B cell (primary cell): Measurements from ENCODE around the gene RBMS3. TPM values are rescaled to one million over a fixed set of nuclear protein-coding genes. Genes with fewer than 3 reads are reported as not detected.

ENCODE experiments used
- ATAC-seq: fragments of 200-7000 bp; cut with Tn5 transposase; one replicate; pipeline ENCODE4 v1.10.0; 2021; ENCODE audit warnings: low read depth, mild to moderate bottlenecking, moderate number of reproducible peaks, moderate library complexity
- CTCF ChIA-PET: fragments of 350-600 bp; sonication (Branson Sonifier 250); formaldehyde crosslinking; loops from one replicate; lab custom pipeline; 2021; ENCODE audit warnings: antibody characterized with exemption, inconsistent platforms; lab: Charles Lee
- POLR2A ChIA-PET: fragments of 350-600 bp; sonication (Branson Sonifier 250); formaldehyde crosslinking; loops from one replicate; lab custom pipeline; 2021; ENCODE audit warnings: antibody characterized with exemption; lab: Charles Lee
- DNase-seq: peaks from one replicate; pipeline ENCODE4 v3.0.0; 2013
- H2AFZ ChIP-seq: 2 replicates; pipeline ENCODE4 v1.6.1; 2012; ENCODE audit warnings: mild to moderate bottlenecking, low read depth, low read length; ENCODE audit not compliant: insufficient read depth, poor library complexity, severe bottlenecking
- H3K27ac ChIP-seq, 2 donors: 1 replicate in 1 of 2; 2 replicates in 1 of 2; pipeline ENCODE4 v1.5.1; 2012 to 2013; ENCODE audit warnings: low read length in 2 of 2, mild to moderate bottlenecking in 2 of 2, moderate library complexity in 1 of 2
- H3K27me3 ChIP-seq, 4 experiments: fragments of 200-600 bp in 1 of 4; sonication (generic) in 1 of 4; replicated peaks in 1 of 4; 1 replicate in 2 of 4; 2 replicates in 2 of 4; pipeline versions ENCODE4 v1.6.1 to v1.7.0; 2013 to 2016; ENCODE audit warnings: low read length in 3 of 4, mild to moderate bottlenecking in 2 of 4, mixed read lengths in 1 of 4, moderate library complexity in 1 of 4; ENCODE audit not compliant: insufficient read depth in 4 of 4, control insufficient read depth in 3 of 4; ENCODE audit errors: control extremely low read depth in 1 of 4
- H3K36me3 ChIP-seq, 2 experiments: replicated peaks in 1 of 2; 1 replicate in 1 of 2; 2 replicates in 1 of 2; pipeline versions ENCODE4 v1.6.1 to v1.7.1; 2013; ENCODE audit warnings: low read length in 1 of 2; ENCODE audit not compliant: insufficient read depth in 2 of 2, control insufficient read depth in 1 of 2; ENCODE audit errors: control extremely low read depth in 1 of 2, extremely low read depth in 1 of 2
- H3K4me1 ChIP-seq, 2 donors: fragments of 200-600 bp in 1 of 2; sonication (generic) in 1 of 2; 1 replicate in 1 of 2; 2 replicates in 1 of 2; pipeline versions ENCODE4 v1.5.1 to v1.6.1; 2013 to 2017; ENCODE audit warnings: low read length in 2 of 2; ENCODE audit not compliant: control insufficient read depth in 2 of 2, insufficient read depth in 2 of 2
- H3K4me2 ChIP-seq: replicated peaks from 2 replicates; pipeline ENCODE3; 2012; ENCODE audit warnings: mild to moderate bottlenecking, low read depth, low read length; ENCODE audit not compliant: poor library complexity, severe bottlenecking
- H3K4me3 ChIP-seq, 5 experiments: fragments of 200-600 bp in 1 of 5; sonication (generic) in 1 of 5; 1 replicate in 3 of 5; 2 replicates in 2 of 5; pipeline versions ENCODE4 v1.5.1 to v1.7.0; 2011 to 2016; ENCODE audit warnings: low read length in 4 of 5, mild to moderate bottlenecking in 4 of 5, low read depth in 2 of 5, control low read depth in 1 of 5, moderate library complexity in 1 of 5; ENCODE audit not compliant: insufficient read depth in 1 of 5; ENCODE audit errors: control extremely low read depth in 1 of 5, extremely low read depth in 1 of 5
- H3K79me2 ChIP-seq: fragments of 200-600 bp; sonication (generic); one replicate; pipeline ENCODE4 v1.6.0; 2016; ENCODE audit warnings: low read length; ENCODE audit not compliant: control insufficient read depth, insufficient read depth
- H3K9ac ChIP-seq: fragments of 200-600 bp; sonication (generic); 2 replicates; pipeline ENCODE4 v1.6.1; 2017; ENCODE audit warnings: mild to moderate bottlenecking, low read length, moderate library complexity
- H3K9me3 ChIP-seq, 3 donors: one replicate each; pipeline versions ENCODE4 v1.6.1 to v1.7.1; 2013; ENCODE audit warnings: low read length in 2 of 3; ENCODE audit not compliant: control insufficient read depth in 2 of 3, insufficient read depth in 1 of 3; ENCODE audit errors: control extremely low read depth in 1 of 3
- H4K20me1 ChIP-seq: 2 replicates; pipeline ENCODE4 v1.6.0; 2012; ENCODE audit warnings: mild to moderate bottlenecking, low read length; ENCODE audit not compliant: insufficient read depth, control insufficient read depth, poor library complexity, severe bottlenecking
- H3K27ac Mint-ChIP-seq: one replicate; pipeline ENCODE4 v1.8.0; 2021; ENCODE audit warnings: mixed read lengths
- H3K27me3 Mint-ChIP-seq: one replicate; pipeline ENCODE4 v1.8.0; 2021; ENCODE audit warnings: mixed read lengths
- H3K4me1 Mint-ChIP-seq: one replicate; pipeline ENCODE4 v1.8.0; 2021; ENCODE audit warnings: mixed read lengths
- H3K4me3 Mint-ChIP-seq: one replicate; pipeline ENCODE4 v1.8.0; 2021; ENCODE audit warnings: mixed read lengths
- H3K9me3 Mint-ChIP-seq: one replicate; pipeline ENCODE4 v1.8.0; 2022; ENCODE audit warnings: mixed read lengths; ENCODE audit not compliant: insufficient read depth
- EZH2 ChIP-seq: IDR thresholded peaks from 2 replicates; pipeline ENCODE4 v1.6.1; 2012; ENCODE audit warnings: borderline replicate concordance, low read depth, mild to moderate bottlenecking, moderate library complexity, low read length; ENCODE audit not compliant: insufficient read depth, poor library complexity, severe bottlenecking
- WGBS: methylation state at CpG from one replicate; pipeline ENCODE4 v1.1.5; 2013; ENCODE audit warnings: missing lambda C conversion rate; ENCODE audit not compliant: insufficient coverage; 5-methylcytosine and 5-hydroxymethylcytosine counted together
- intact Hi-C: fragments of 100-400 bp; cut with micrococcal nuclease; formaldehyde crosslinking; loops from one replicate; pipeline ENCODE4 v1.10.0; 2022
- polyA plus RNA-seq: library from polyadenylated mRNA; depleted of rRNA; stranded (reverse); fragments of >200 nt; gene quantifications from 2 replicates; pipeline ENCODE4 v1.2.3, GENCODE V29; 2012
- total RNA-seq, 2 donors: library from RNA; stranded (reverse); fragments of 120-200 nt in 1 of 2; gene quantifications; 1 replicate in 1 of 2; 2 replicates in 1 of 2; pipeline versions ENCODE4 v1.2.3 to v1.2.4, GENCODE V29; 2013 to 2022
- TF ChIP-seq, protein P1 (sequence below): fragments of 200-600 bp; IDR thresholded peaks from one replicate; pipeline ENCODE4 v1.8.0; 2022; ENCODE audit warnings: antibody characterized with exemption, mild to moderate bottlenecking

Gene RBMS3
- total and polyA plus RNA-seq, 2 donors (not counting 1 experiment from before 2014, with no cell fraction given) = not detected

- Histone ChIP-seq H3K27ac (no peak overlapping the region), H3K4me2 (no peak overlapping the region), H3K79me2 (no peaks in the 10 kb centered on the region), H3K9ac (no peak overlapping the region), H3K4me3 (no peak overlapping the region), H3K4me1 (no peaks in the 10 kb centered on the region), H2AFZ (no peak overlapping the region), H3K36me3 (no peaks in the 10 kb centered on the region), H3K27me3 (no peaks in the 10 kb centered on the region), H3K9me3 (peaks cover 0 to under 1% (median 0%) of the 10 kb centered on the region in 3 donors), H4K20me1 (no peaks in the 10 kb centered on the region)
- POLR2A ChIA-PET = no interaction called here
- DNase-seq (no peak), ATAC-seq (no peak)
- H3K4me1 Mint-ChIP-seq = no peaks in the 10 kb centered on the region
- no peak overlapping the region for H3K4me3 Mint-ChIP-seq
- H3K9me3 Mint-ChIP-seq = no peaks in the 10 kb centered on the region
- no peaks in the 10 kb centered on the region for H3K27me3 Mint-ChIP-seq
- WGBS = 100% methylated on average over 2 of the region's 3 CpGs
- no peak for TF ChIP-seq EZH2
- TF ChIP-seq, protein P1, sequence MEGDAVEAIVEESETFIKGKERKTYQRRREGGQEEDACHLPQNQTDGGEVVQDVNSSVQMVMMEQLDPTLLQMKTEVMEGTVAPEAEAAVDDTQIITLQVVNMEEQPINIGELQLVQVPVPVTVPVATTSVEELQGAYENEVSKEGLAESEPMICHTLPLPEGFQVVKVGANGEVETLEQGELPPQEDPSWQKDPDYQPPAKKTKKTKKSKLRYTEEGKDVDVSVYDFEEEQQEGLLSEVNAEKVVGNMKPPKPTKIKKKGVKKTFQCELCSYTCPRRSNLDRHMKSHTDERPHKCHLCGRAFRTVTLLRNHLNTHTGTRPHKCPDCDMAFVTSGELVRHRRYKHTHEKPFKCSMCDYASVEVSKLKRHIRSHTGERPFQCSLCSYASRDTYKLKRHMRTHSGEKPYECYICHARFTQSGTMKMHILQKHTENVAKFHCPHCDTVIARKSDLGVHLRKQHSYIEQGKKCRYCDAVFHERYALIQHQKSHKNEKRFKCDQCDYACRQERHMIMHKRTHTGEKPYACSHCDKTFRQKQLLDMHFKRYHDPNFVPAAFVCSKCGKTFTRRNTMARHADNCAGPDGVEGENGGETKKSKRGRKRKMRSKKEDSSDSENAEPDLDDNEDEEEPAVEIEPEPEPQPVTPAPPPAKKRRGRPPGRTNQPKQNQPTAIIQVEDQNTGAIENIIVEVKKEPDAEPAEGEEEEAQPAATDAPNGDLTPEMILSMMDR = no peak
- no peak overlapping the region for H3K27ac Mint-ChIP-seq
- CTCF ChIA-PET = no interaction called here
- intact Hi-C loops = no loop called here
These were observed 222.4 kb downstream of the RBMS3 start for GRCh38 chr3:29503314-29503713.

DNA sequence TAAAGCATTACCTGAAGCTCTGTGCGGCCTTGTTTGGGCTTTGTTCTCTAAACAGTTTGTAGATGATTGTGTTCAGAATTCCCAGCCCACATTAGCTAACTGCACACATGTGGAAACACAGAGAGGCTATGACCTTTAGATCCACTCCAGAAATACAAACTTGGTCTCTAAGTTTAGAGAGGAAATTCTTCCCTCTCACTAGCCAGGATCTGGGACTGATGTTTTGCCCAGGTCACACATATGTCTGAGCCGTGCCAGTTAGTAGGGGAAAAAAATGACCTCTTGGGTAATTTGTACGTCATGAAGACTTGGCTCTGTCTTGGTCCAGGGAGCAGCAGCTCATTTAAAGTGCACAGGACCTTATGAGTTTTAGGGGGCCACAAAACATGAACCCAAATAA, 223.1 kb downstream of the RBMS3 start:
- Mint-ChIP-seq H3K27me3 (no peaks in the 10 kb centered on the region), H3K9me3 (no peaks in the 10 kb centered on the region), H3K4me1 (no peaks in the 10 kb centered on the region), H3K27ac (no peak overlapping the region), H3K4me3 (no peak overlapping the region)
- Histone ChIP-seq H3K4me2 (no peak overlapping the region), H4K20me1 (no peaks in the 10 kb centered on the region), H3K9ac (no peak overlapping the region), H3K4me1 (no peaks in the 10 kb centered on the region), H2AFZ (no peak overlapping the region), H3K9me3 (peaks cover 0 to 1% (median 0%) of the 10 kb centered on the region in 3 donors), H3K79me2 (no peaks in the 10 kb centered on the region), H3K27ac (no peak overlapping the region), H3K4me3 (no peak overlapping the region), H3K36me3 (no peaks in the 10 kb centered on the region), H3K27me3 (no peaks in the 10 kb centered on the region)
- 76% methylated on average over 2 of the region's 3 CpGs for WGBS
- no peak for DNase-seq
- no peak for ATAC-seq
- TF ChIP-seq EZH2 = no peak
- TF ChIP-seq, protein P1 = no peak
- CTCF ChIA-PET = no interaction called here
- POLR2A ChIA-PET = no interaction called here
- intact Hi-C loops = no loop called here
